WTC11 (cell line): ENCODE data around the gene C3orf70. TPM values are rescaled to one million over a fixed set of nuclear protein-coding genes. Genes with fewer than 3 reads are reported as not detected.

Experiments
- ATAC-seq: fragments of 200-7000 bp; cut with Tn5 transposase; 2 replicates; pipeline ENCODE4 v1.10.0; 2021; ENCODE audit warnings: mild to moderate bottlenecking, moderate library complexity
- CTCF ChIA-PET: fragments of 300-600 bp; sonication (Branson Sonifier 250); formaldehyde crosslinking; loops from one replicate; lab custom pipeline; 2021; ENCODE audit warnings: antibody characterized with exemption; lab: Charles Lee
- POLR2A ChIA-PET: fragments of 350-600 bp; sonication (Branson Sonifier 250); formaldehyde crosslinking; loops from one replicate; lab custom pipeline; 2021; ENCODE audit warnings: antibody characterized with exemption; lab: Charles Lee
- DNase-seq: peaks from one replicate; pipeline ENCODE4 v3.0.0; 2021; ENCODE audit warnings: low spot score
- H3K27ac Mint-ChIP-seq: 2 replicates; pipeline ENCODE4 v1.8.0; 2021; ENCODE audit warnings: mixed read lengths
- H3K27me3 Mint-ChIP-seq: 2 replicates; pipeline ENCODE4 v1.8.0; 2021; ENCODE audit warnings: low read depth, mild to moderate bottlenecking, moderate library complexity, mixed read lengths
- H3K36me3 Mint-ChIP-seq: 2 replicates; pipeline ENCODE4 v1.8.0; 2021; ENCODE audit warnings: mixed read lengths
- H3K4me1 Mint-ChIP-seq: 2 replicates; pipeline ENCODE4 v1.8.0; 2022; ENCODE audit warnings: mixed read lengths
- H3K4me3 Mint-ChIP-seq: 2 replicates; pipeline ENCODE4 v1.8.0; 2021; ENCODE audit warnings: mild to moderate bottlenecking, moderate library complexity, mixed read lengths
- H3K9me3 Mint-ChIP-seq: 2 replicates; pipeline ENCODE4 v1.8.0; 2021; ENCODE audit warnings: mixed read lengths
- ATF1 ChIP-seq: sonication (generic); formaldehyde crosslinking; IDR thresholded peaks from 2 replicates; pipeline ENCODE4 v1.8.1; 2023; ENCODE audit warnings: mild to moderate bottlenecking, moderate library complexity, missing genetic modification reagents
- ATF2 ChIP-seq: sonication (generic); formaldehyde crosslinking; IDR thresholded peaks from 2 replicates; pipeline ENCODE4 v1.8.1; 2022; ENCODE audit warnings: low read depth, missing genetic modification reagents, borderline replicate concordance
- ATF6 ChIP-seq: sonication (generic); formaldehyde crosslinking; IDR thresholded peaks from 2 replicates; pipeline ENCODE4 v1.8.1; 2023; ENCODE audit warnings: mild to moderate bottlenecking, missing genetic modification reagents
- CREB1 ChIP-seq: sonication (generic); formaldehyde crosslinking; IDR thresholded peaks from 2 replicates; pipeline ENCODE4 v1.8.0; 2023; ENCODE audit warnings: mild to moderate bottlenecking, missing genetic modification reagents
- CTCF ChIP-seq: fragments of 200-600 bp; IDR thresholded peaks from 2 replicates; pipeline ENCODE4 v1.8.0; 2022; ENCODE audit warnings: antibody characterized with exemption
- ERG ChIP-seq: fragments of 250-450 bp; sonication (Bioruptor Pico); IDR thresholded peaks from 2 replicates; pipeline ENCODE4 v1.8.0; 2021; ENCODE audit warnings: mild to moderate bottlenecking
- FOXP1 ChIP-seq: sonication (generic); formaldehyde crosslinking; IDR thresholded peaks from 2 replicates; pipeline ENCODE4 v1.8.0; 2022; ENCODE audit warnings: missing genetic modification reagents, mild to moderate bottlenecking, moderate library complexity, borderline replicate concordance
- HMGA2 ChIP-seq: fragments of 250-450 bp; sonication (Bioruptor Pico); IDR thresholded peaks from 2 replicates; pipeline ENCODE4 v1.4.0; 2021; ENCODE audit warnings: mild to moderate bottlenecking, moderate library complexity
- JAZF1 ChIP-seq: fragments of 250-450 bp; sonication (Bioruptor Pico); IDR thresholded peaks from 2 replicates; pipeline ENCODE4 v1.9.0; 2021; ENCODE audit warnings: moderate library complexity, mild to moderate bottlenecking, inconsistent platforms
- MYBL2 ChIP-seq: sonication (generic); formaldehyde crosslinking; IDR thresholded peaks from 2 replicates; pipeline ENCODE4 v1.8.1; 2023; ENCODE audit warnings: mild to moderate bottlenecking, moderate library complexity, missing genetic modification reagents
- NFYB ChIP-seq: sonication (generic); formaldehyde crosslinking; conservative IDR thresholded peaks from 2 replicates; pipeline ENCODE4 v1.8.0; 2022; ENCODE audit warnings: low read depth, missing genetic modification reagents
- PREB ChIP-seq: sonication (generic); formaldehyde crosslinking; IDR thresholded peaks from 2 replicates; pipeline ENCODE4 v1.8.1; 2022; ENCODE audit warnings: mild to moderate bottlenecking, missing genetic modification reagents, moderate library complexity, borderline replicate concordance
- SMAD4 ChIP-seq: sonication (generic); formaldehyde crosslinking; IDR thresholded peaks from 2 replicates; pipeline ENCODE4 v1.8.0; 2022; ENCODE audit warnings: mild to moderate bottlenecking, missing genetic modification reagents
- USF1 ChIP-seq: sonication (generic); formaldehyde crosslinking; IDR thresholded peaks from 2 replicates; pipeline ENCODE4 v1.8.0; 2022; ENCODE audit warnings: mild to moderate bottlenecking, missing genetic modification reagents
- ZMAT4 ChIP-seq: fragments of 250-450 bp; sonication (Bioruptor Pico); IDR thresholded peaks from 2 replicates; pipeline ENCODE4 v1.9.0; 2021; ENCODE audit warnings: mild to moderate bottlenecking
- total RNA-seq: library from RNA; stranded (reverse); gene quantifications from 3 replicates; pipeline ENCODE4 v1.2.3, GENCODE V29; 2021

C3orf70 gene
- total RNA-seq, 1 experiment from 2014 or later: 0.70 TPM

GRCh38 chr3:185069037-185070030 lies 83.5 kb downstream of the C3orf70 start:
- no peak overlapping the region for H3K4me3 Mint-ChIP-seq
- H3K4me1 Mint-ChIP-seq: peaks cover 16% of the 10 kb centered on the region
- no peak overlapping the region; the same call in 1 of the 2 replicates for H3K27ac Mint-ChIP-seq
- peak; percentile 77 for ATAC-seq
- TF ChIP-seq FOXP1 (CRISPR knock-in tag): no peak
- TF ChIP-seq JAZF1 (CRISPR knock-in tag): no peak
- no peak for TF ChIP-seq USF1 (CRISPR knock-in tag)
- no peak for TF ChIP-seq ATF1 (CRISPR knock-in tag)
- TF ChIP-seq CTCF: 0 out of 2 replicates have a peak, but pooled peaks have one; percentile 11
- TF ChIP-seq, all 79 proteins: peak for 1
- DNase-seq: peak; percentile 88
- H3K27me3 Mint-ChIP-seq: no peaks in the 10 kb centered on the region
- CTCF ChIA-PET: interaction anchor here (0.6 to 3.3 kb wide), 25 partner anchors 8 to 239 kb away, joined by 3 to 48 read pairs (median 5); partner anchors contain the start of gene C3orf70
- no peaks in the 10 kb centered on the region for H3K36me3 Mint-ChIP-seq
- POLR2A ChIA-PET: no interaction called here
- H3K9me3 Mint-ChIP-seq: no peaks in the 10 kb centered on the region

- no peak for TF ChIP-seq HMGA2 (CRISPR knock-in tag)
- TF ChIP-seq ERG: no peak
- no peak for TF ChIP-seq PREB (CRISPR knock-in tag)
- no peak for TF ChIP-seq MYBL2 (CRISPR knock-in tag)
- TF ChIP-seq SMAD4: no peak
- TF ChIP-seq CREB1 (CRISPR knock-in tag): no peak
- TF ChIP-seq ZMAT4 (CRISPR knock-in tag): no peak
- TF ChIP-seq ATF6 (CRISPR knock-in tag): no peak
- TF ChIP-seq NFYB: no peak
- no peak for TF ChIP-seq ATF2 (CRISPR knock-in tag)
- no peak for TF ChIP-seq CTCF
- TF ChIP-seq, all 79 proteins: peak for 0
These were observed 85.7 kb downstream of the C3orf70 start for GRCh38 chr3:185067173-185067572.

More at GRCh38 chr3:185067173-185067572, 85.7 kb downstream of the C3orf70 start:
- peaks cover 16% of the 10 kb centered on the region for H3K4me1 Mint-ChIP-seq
- no peak overlapping the region for H3K4me3 Mint-ChIP-seq
- CTCF ChIA-PET: no interaction called here
- H3K9me3 Mint-ChIP-seq: peaks cover 4% of the 10 kb centered on the region; the same call in 1 of the 2 replicates
- DNase-seq (no peak), ATAC-seq (no peak)
- POLR2A ChIA-PET: no interaction called here
- H3K36me3 Mint-ChIP-seq: no peaks in the 10 kb centered on the region
- H3K27ac Mint-ChIP-seq: no peak overlapping the region
- no peaks in the 10 kb centered on the region; the same call in 1 of the 2 replicates for H3K27me3 Mint-ChIP-seq
